GM12878 (cell line): ENCODE measurements around the gene CKAP2. TPM values are rescaled to one million over a fixed set of nuclear protein-coding genes. Genes with fewer than 3 reads are reported as not detected.

Experiments used
- ATAC-seq: fragments of 200-7000 bp; cut with Tn5 transposase; 3 replicates; pipeline ENCODE4 v1.9.1; 2020; ENCODE audit warnings: mild to moderate bottlenecking, moderate library complexity
- BruUV-seq: library from RNA; stranded (reverse); fragments of 400-500 nt; replicated peaks from 2 replicates; lab custom pipeline; 2021; lab: Mats Ljungman, UMichigan
- CTCF ChIA-PET: fragments of 300-600 bp; sonication (Branson Sonifier 250); formaldehyde crosslinking; extraction: SDS; loops from one replicate; lab custom pipeline; 2021; ENCODE audit warnings: inconsistent platforms; lab: Yijun Ruan, JAX
- POLR2A ChIA-PET: fragments of 350-600 bp; formaldehyde crosslinking; extraction: SDS; loops from one replicate; lab custom pipeline; 2021; ENCODE audit warnings: inconsistent platforms; lab: Charles Lee
- RAD21 ChIA-PET: fragments of 300-600 bp; sonication (Branson Sonifier 250); formaldehyde crosslinking; loops from one replicate; lab custom pipeline; 2023; ENCODE audit warnings: antibody characterized with exemption; ENCODE audit not compliant: unreplicated experiment; lab: Charles Lee
- SMC1A ChIA-PET: fragments of 300-600 bp; sonication (Branson Sonifier 250); formaldehyde crosslinking; loops from one replicate; lab custom pipeline; 2023; ENCODE audit not compliant: unreplicated experiment, uncharacterized antibody; lab: Charles Lee
- DNase-seq: peaks from one replicate; pipeline ENCODE4 v3.0.0-alpha.2; 2011; ENCODE audit warnings: low read depth, low spot score
- FAIRE-seq: peaks from 3 replicates; lab custom pipeline; 2011; peaks lifted over from hg19 to GRCh38; lab: Jason Lieb, UNC
- H2AFZ ChIP-seq: 2 replicates; pipeline ENCODE4 v1.6.0; 2011; ENCODE audit warnings: low read depth, low read length, control low read depth; ENCODE audit not compliant: control insufficient read depth
- H3K27ac ChIP-seq: 2 replicates; pipeline ENCODE4 v1.5.1; 2011; ENCODE audit warnings: control low read depth; ENCODE audit not compliant: control insufficient read depth, insufficient read depth
- H3K27me3 ChIP-seq, 2 experiments: replicated peaks in 1 of 2; 2 replicates each; pipeline versions ENCODE4 v1.6.0 to v1.6.1; 2011; ENCODE audit warnings: low read length in 1 of 2; ENCODE audit not compliant: control insufficient read depth in 2 of 2, insufficient read depth in 2 of 2
- H3K36me3 ChIP-seq, 2 experiments: 2 replicates each; pipeline ENCODE4 v1.5.1; 2011; ENCODE audit warnings: low read length in 1 of 2; ENCODE audit not compliant: control insufficient read depth in 2 of 2, insufficient read depth in 2 of 2
- H3K4me1 ChIP-seq: 2 replicates; pipeline ENCODE4 v1.6.1; 2011; ENCODE audit warnings: mild to moderate bottlenecking, low read length, moderate library complexity, mixed read lengths; ENCODE audit not compliant: control insufficient read depth, insufficient read depth
- H3K4me2 ChIP-seq: 2 replicates; pipeline ENCODE4 v1.6.0; 2011; ENCODE audit warnings: control low read depth; ENCODE audit not compliant: control insufficient read depth, insufficient read depth
- H3K4me3 ChIP-seq: fragments of 200-600 bp; sonication (generic); 2 replicates; pipeline ENCODE4 v1.5.1; 2016
- H3K79me2 ChIP-seq: 2 replicates; pipeline ENCODE4 v1.6.0; 2011; ENCODE audit warnings: low read length; ENCODE audit not compliant: control insufficient read depth, insufficient read depth
- H3K9ac ChIP-seq: 2 replicates; pipeline ENCODE4 v1.8.0; 2011; ENCODE audit warnings: low read length, control low read depth, mixed read lengths; ENCODE audit not compliant: control insufficient read depth, insufficient read depth
- H3K9me3 ChIP-seq: replicated peaks from 3 replicates; pipeline ENCODE4 v1.5.1; 2011; ENCODE audit warnings: mild to moderate bottlenecking, low read length; ENCODE audit not compliant: control insufficient read depth, insufficient read depth
- H4K20me1 ChIP-seq: 2 replicates; pipeline ENCODE4 v1.6.0; 2011; ENCODE audit not compliant: control insufficient read depth, insufficient read depth
- BHLHE40 ChIP-seq, 2 experiments: fragments of 450-650 bp in 1 of 2; IDR thresholded peaks; 2 replicates each; pipeline ENCODE4 v1.6.1; 2011 to 2017; ENCODE audit warnings: low read depth in 2 of 2, borderline replicate concordance in 1 of 2, improper control_type of control experiment in 1 of 2, low read length in 1 of 2, mild to moderate bottlenecking in 1 of 2
- CHD4 ChIP-seq: fragments of 200-600 bp; sonication (generic); IDR thresholded peaks from 2 replicates; pipeline ENCODE4 v1.6.1; 2016; ENCODE audit warnings: mild to moderate bottlenecking
- FOXK2 ChIP-seq: fragments of 450-650 bp; IDR thresholded peaks from 2 replicates; pipeline ENCODE4 v1.6.1; 2017; ENCODE audit warnings: mild to moderate bottlenecking, moderate library complexity
- MEF2A ChIP-seq: IDR thresholded peaks from 2 replicates; pipeline ENCODE4 v1.6.1; 2011; ENCODE audit warnings: low read depth, mild to moderate bottlenecking, low read length, moderate library complexity; ENCODE audit not compliant: insufficient read depth
- POU2F2 ChIP-seq: IDR thresholded peaks from 3 replicates; pipeline ENCODE4 v1.6.1; 2011; ENCODE audit warnings: low read depth, mild to moderate bottlenecking, low read length, borderline replicate concordance
- SIN3A ChIP-seq: IDR thresholded peaks from 2 replicates; pipeline ENCODE4 v1.6.1; 2012; ENCODE audit warnings: low read depth, low read length, improper control_type of control experiment
- ZBTB40 ChIP-seq: fragments of 450-650 bp; IDR thresholded peaks from 2 replicates; pipeline ENCODE4 v1.6.1; 2016; ENCODE audit warnings: mild to moderate bottlenecking, moderate library complexity, borderline replicate concordance
- WGBS: methylation state at CpG from one replicate; pipeline ENCODE4 v1.1.6; 2016; ENCODE audit warnings: low lambda C conversion rate; ENCODE audit not compliant: insufficient replicate concordance, insufficient coverage; ENCODE audit errors: missing lambda C conversion rate; 5-methylcytosine and 5-hydroxymethylcytosine counted together
- in situ Hi-C: fragments of 300-500 bp; cut with MboI; formaldehyde crosslinking; loops from 9 replicates; pipeline ENCODE4 v1.14.3; 2018; ENCODE audit warnings: mixed read lengths
- intact Hi-C: fragments of 100-400 bp; cut with micrococcal nuclease; formaldehyde crosslinking; loops from one replicate; pipeline ENCODE4 v1.14.2; 2022; ENCODE audit not compliant: unreplicated experiment
- polyA plus RNA-seq, 11 experiments: library from polyadenylated mRNA; depleted of rRNA in 4 of 11; unstranded in 6 of 11; stranded (reverse) in 5 of 11; fragments of >200 nt; fragmentation: Nextera tagmentation in 4 of 11; fragmentation: Illumina TruSeq in 1 of 11; extraction: Ambion mirVana in 4 of 11; extraction: Trizol in 1 of 11; gene quantifications; 1 replicate in 1 of 11; 2 replicates in 10 of 11; pipeline versions ENCODE4 v1.2.1 to v1.2.3, GENCODE V29; 2011 to 2016; ENCODE audit warnings: inconsistent platforms in 2 of 11, missing spikeins in 2 of 11, low read depth in 1 of 11
- total RNA-seq, 4 experiments: library from RNA; depleted of rRNA in 3 of 4; stranded (reverse); fragments of >200 nt in 3 of 4; fragmentation: Illumina TruSeq in 1 of 4; extraction: Trizol in 1 of 4; gene quantifications; 2 replicates each; pipeline versions ENCODE4 v1.2.1 to v1.2.3, GENCODE V29; 2013 to 2021

CKAP2 gene
- total and polyA plus RNA-seq, 10 of the 15 experiments (the other 5 are each of a cell fraction or from before 2014, with no cell fraction given): 20.9 to 62.3 (median 37.5) TPM

- H3K36me3 ChIP-seq: peaks cover 0 to 12% of the 10 kb centered on the region in 2 experiments; a peak in 3 of 4 replicates
- SMC1A ChIA-PET: interaction anchor here (1.5 kb wide), 1 partner anchor 25 kb away, joined by 4 read pairs; no protein-coding TSS in a partner anchor
- CTCF ChIA-PET: interaction anchor here (0.5 to 1.2 kb wide), 4 partner anchors 12 to 28 kb away, joined by 3 to 5 read pairs (median 3); partner anchors contain the start of gene VPS36
Measured at GRCh38 chr13:52428295-52428694, 27.0 kb upstream of the CKAP2 start.

More at GRCh38 chr13:52428295-52428694, 27.0 kb upstream of the CKAP2 start:
- POLR2A ChIA-PET: no interaction called here
- DNase-seq: no peak
- no TSS peak for BruUV-seq
- intact Hi-C loops (no loop called here), in situ Hi-C loops (no loop called here)
- no peak overlapping the region for H3K4me3 ChIP-seq
- no peaks in the 10 kb centered on the region for H3K27me3 ChIP-seq
- RAD21 ChIA-PET: interaction anchor here (1.1 kb wide), 2 partner anchors 11 to 84 kb away, joined by 3 read pairs; no protein-coding TSS in a partner anchor
- 100% methylated on average over 2 of the region's 2 CpGs for WGBS
- H3K9ac ChIP-seq: no peak overlapping the region
- no peaks in the 10 kb centered on the region for H3K4me1 ChIP-seq
- H3K4me2 ChIP-seq: no peak overlapping the region
- no peak for ATAC-seq
- H4K20me1 ChIP-seq: no peaks in the 10 kb centered on the region
- H2AFZ ChIP-seq: no peak overlapping the region
- H3K27ac ChIP-seq: no peak overlapping the region
- no peaks in the 10 kb centered on the region for H3K79me2 ChIP-seq
- FAIRE-seq: no peak
- no peaks in the 10 kb centered on the region for H3K9me3 ChIP-seq
- no peak for TF ChIP-seq BHLHE40 (IDR thresholded peaks at IDR 0.05; ENCODE audit: borderline replicate concordance in 1 of 2, low read depth in 2 of 2, low read length in 1 of 2)
- TF ChIP-seq POU2F2: no peak
- TF ChIP-seq MEF2A: no peak
- TF ChIP-seq FOXK2: no peak
- TF ChIP-seq ZBTB40: no peak
- no peak for TF ChIP-seq CHD4
- no peak for TF ChIP-seq SIN3A
